HepG2 (cell line): ENCODE measurements around the gene TM9SF3. TPM values are rescaled to one million over a fixed set of nuclear protein-coding genes. Genes with fewer than 3 reads are reported as not detected.
A peak's percentile ranks its signal among the peaks of the same experiment; 100 is the strongest.

Experiments
- ATAC-seq: fragments of 200-7000 bp; cut with Tn5 transposase; 3 replicates; pipeline ENCODE4 v1.9.1; 2020; ENCODE audit warnings: mild to moderate bottlenecking, moderate library complexity
- BruUV-seq: library from RNA; stranded (reverse); fragments of 400-500 nt; replicated peaks from 2 replicates; lab custom pipeline; 2021; lab: Mats Ljungman, UMichigan
- CTCF ChIA-PET: fragments of 300-600 bp; formaldehyde crosslinking; extraction: SDS; loops from one replicate; lab custom pipeline; 2021; ENCODE audit warnings: low total read pairs, inconsistent platforms, low intra/inter-chr PET ratio; lab: Yijun Ruan, JAX
- POLR2A ChIA-PET: fragments of 350-600 bp; sonication (Branson Sonifier 250); formaldehyde crosslinking; loops from one replicate; lab custom pipeline; 2020; ENCODE audit warnings: antibody characterized with exemption, inconsistent platforms; lab: Yijun Ruan, JAX
- DNase-seq: peaks from one replicate; pipeline ENCODE4 v3.0.0-alpha.2; 2015; ENCODE audit warnings: low spot score
- FAIRE-seq: peaks from 3 replicates; lab custom pipeline; 2011; peaks lifted over from hg19 to GRCh38; lab: Jason Lieb, UNC
- H2AFZ ChIP-seq: one replicate; pipeline ENCODE4 v1.6.1; 2011; ENCODE audit warnings: low read length, inconsistent platforms
- H3K27ac ChIP-seq: fragments of 300-600 bp; 3 replicates; pipeline ENCODE4 v1.8.0; 2011; ENCODE audit warnings: mixed run types, mild to moderate bottlenecking, mixed read lengths, low read length, inconsistent platforms; ENCODE audit not compliant: insufficient read depth; ENCODE audit errors: extremely low read length
- H3K27me3 ChIP-seq, 2 experiments: fragments of 200-600 bp in 1 of 2; 2 replicates in 1 of 2; 3 replicates in 1 of 2; pipeline versions ENCODE4 v1.6.0 to v1.8.0; 2011; ENCODE audit warnings: low read length in 2 of 2, mild to moderate bottlenecking in 2 of 2, moderate library complexity in 2 of 2, inconsistent platforms in 1 of 2; ENCODE audit not compliant: insufficient read depth in 2 of 2, control insufficient read depth in 1 of 2
- H3K36me3 ChIP-seq, 2 experiments: fragments of 200-600 bp in 1 of 2; replicated peaks in 1 of 2; 2 replicates in 1 of 2; 3 replicates in 1 of 2; pipeline versions ENCODE4 v1.5.1 to v1.8.0; 2011; ENCODE audit warnings: low read length in 2 of 2, inconsistent platforms in 1 of 2; ENCODE audit not compliant: insufficient read depth in 2 of 2, control insufficient read depth in 1 of 2
- H3K4me1 ChIP-seq: 2 replicates; pipeline ENCODE4 v1.5.1; 2012; ENCODE audit warnings: low read length, inconsistent platforms; ENCODE audit not compliant: insufficient read depth
- H3K4me2 ChIP-seq: 2 replicates; pipeline ENCODE4 v1.6.0; 2011; ENCODE audit warnings: low read depth, low read length, inconsistent platforms
- H3K4me3 ChIP-seq, 3 experiments: fragments of 200-600 bp in 1 of 3; sonication (generic), shearing (Covaris generic) in 1 of 3; replicated peaks in 1 of 3; 2 replicates each; pipeline ENCODE4 v1.5.1; 2011 to 2016; ENCODE audit warnings: low read length in 3 of 3, inconsistent platforms in 2 of 3, low read depth in 2 of 3, mild to moderate bottlenecking in 2 of 3, control low read depth in 1 of 3, mixed read lengths in 1 of 3; ENCODE audit not compliant: insufficient read depth in 1 of 3
- H3K79me2 ChIP-seq: one replicate; pipeline ENCODE4 v1.6.1; 2011; ENCODE audit warnings: low read length, inconsistent platforms; ENCODE audit not compliant: insufficient read depth
- H3K9ac ChIP-seq: 2 replicates; pipeline ENCODE4 v1.6.0; 2011; ENCODE audit warnings: mild to moderate bottlenecking, low read depth, low read length, inconsistent platforms; ENCODE audit not compliant: insufficient read depth
- H3K9me3 ChIP-seq: 2 replicates; pipeline ENCODE4 v1.5.1; 2012; ENCODE audit warnings: mild to moderate bottlenecking, low read length
- H4K20me1 ChIP-seq: 2 replicates; pipeline ENCODE4 v1.6.0; 2011; ENCODE audit warnings: inconsistent platforms, mild to moderate bottlenecking, low read length, moderate library complexity; ENCODE audit not compliant: insufficient read depth
- ARNT ChIP-seq: fragments of 450-650 bp; IDR thresholded peaks from 2 replicates; pipeline ENCODE4 v1.6.1; 2017
- CCDC6 ChIP-seq: sonication (generic); formaldehyde crosslinking; IDR thresholded peaks from 2 replicates; pipeline ENCODE4 v1.8.1; 2022; ENCODE audit warnings: mild to moderate bottlenecking, missing genetic modification reagents, moderate library complexity
- EHMT2 ChIP-seq: fragments of 200-600 bp; sonication (generic); IDR thresholded peaks from 2 replicates; pipeline ENCODE4 v1.7.0; 2017; ENCODE audit warnings: antibody characterized with exemption, low read depth, low read length, borderline replicate concordance
- GABPA ChIP-seq, 2 experiments: IDR thresholded peaks; 2 replicates each; pipeline ENCODE4 v1.6.1; 2011 to 2016; ENCODE audit warnings: low read depth in 2 of 2, low read length in 1 of 2, missing biosample characterization in 1 of 2, missing genetic modification characterization in 1 of 2
- HOXA5 ChIP-seq: sonication (generic); formaldehyde crosslinking; IDR thresholded peaks from 2 replicates; pipeline ENCODE4 v1.4.0; 2020; ENCODE audit warnings: missing genetic modification reagents
- MATR3 ChIP-seq: sonication (generic); formaldehyde crosslinking; IDR thresholded peaks from 2 replicates; pipeline ENCODE4 v1.4.0; 2020; ENCODE audit warnings: missing genetic modification reagents
- MTERF4 ChIP-seq: sonication (generic); formaldehyde crosslinking; IDR thresholded peaks from 2 replicates; pipeline ENCODE4 v1.8.0; 2023; ENCODE audit warnings: mild to moderate bottlenecking, missing genetic modification reagents
- POLR2AphosphoS5 ChIP-seq: IDR thresholded peaks from 2 replicates; pipeline ENCODE4 v1.6.1; 2012; ENCODE audit warnings: low read depth, low read length
- TARDBP ChIP-seq: sonication (generic); formaldehyde crosslinking; IDR thresholded peaks from 2 replicates; pipeline ENCODE4 v1.8.0; 2022; ENCODE audit warnings: mild to moderate bottlenecking, missing genetic modification reagents
- UBTF ChIP-seq: sonication (generic); formaldehyde crosslinking; IDR thresholded peaks from 2 replicates; pipeline ENCODE4 v1.4.0; 2020; ENCODE audit warnings: mild to moderate bottlenecking, missing genetic modification reagents
- ZBTB49 ChIP-seq: sonication (generic); formaldehyde crosslinking; IDR thresholded peaks from 2 replicates; pipeline ENCODE4 v1.4.0; 2020; ENCODE audit warnings: missing genetic modification reagents, borderline replicate concordance
- ZFYVE20 ChIP-seq: sonication (generic); formaldehyde crosslinking; IDR thresholded peaks from 2 replicates; pipeline ENCODE4 v1.8.0; 2023; ENCODE audit warnings: low read depth, mild to moderate bottlenecking, moderate library complexity, missing genetic modification reagents, borderline replicate concordance
- ZNF253 ChIP-seq: sonication (generic); formaldehyde crosslinking; IDR thresholded peaks from 2 replicates; pipeline ENCODE4 v1.8.0; 2022; ENCODE audit warnings: mild to moderate bottlenecking, missing genetic modification reagents, borderline replicate concordance
- ZNF263 ChIP-seq: sonication (generic); formaldehyde crosslinking; IDR thresholded peaks from 2 replicates; pipeline ENCODE4 v1.4.0; 2020; ENCODE audit warnings: missing genetic modification reagents
- ZNF430 ChIP-seq: sonication (generic); formaldehyde crosslinking; IDR thresholded peaks from 2 replicates; pipeline ENCODE4 v1.9.0; 2021; ENCODE audit warnings: mild to moderate bottlenecking, missing genetic modification reagents
- ZNF629 ChIP-seq: sonication (generic); formaldehyde crosslinking; conservative IDR thresholded peaks from 2 replicates; pipeline ENCODE4 v1.5.0; 2020; ENCODE audit warnings: missing genetic modification reagents
- ZNF784 ChIP-seq: sonication (generic); formaldehyde crosslinking; IDR thresholded peaks from 2 replicates; pipeline ENCODE4 v1.5.1; 2020; ENCODE audit warnings: missing genetic modification reagents, mild to moderate bottlenecking, borderline replicate concordance
- WGBS: methylation state at CpG from one replicate; pipeline ENCODE4 v1.1.6; 2017; ENCODE audit warnings: low lambda C conversion rate; 5-methylcytosine and 5-hydroxymethylcytosine counted together
- in situ Hi-C: cut with HindIII; loops from 2 replicates; pipeline ENCODE4 v1.10.0; 2017; ENCODE audit warnings: low pct_unique_long_range_greater_than_20kb; ENCODE audit not compliant: extremely low pct_ligation_motif_present
- intact Hi-C: fragments of 100-400 bp; cut with micrococcal nuclease; formaldehyde crosslinking; loops from one replicate; pipeline ENCODE4 v1.10.0; 2022; ENCODE audit not compliant: unreplicated experiment
- polyA plus RNA-seq, 8 experiments: library from polyadenylated mRNA; depleted of rRNA in 3 of 8; stranded (reverse) in 7 of 8; unstranded in 1 of 8; fragments of >200 nt; fragmentation: Illumina TruSeq in 4 of 8; extraction: Trizol in 4 of 8; gene quantifications; 2 replicates each; pipeline versions ENCODE4 v1.2.1 to v1.2.3, GENCODE V29; 2011 to 2016; ENCODE audit warnings: low read depth in 4 of 8, missing spikeins in 1 of 8, mixed read lengths in 1 of 8; ENCODE audit not compliant: insufficient read depth in 1 of 8
- total RNA-seq, 5 experiments: library from RNA; depleted of rRNA; stranded (reverse); fragments of >200 nt; fragmentation: Illumina TruSeq; extraction: Trizol; gene quantifications; 2 replicates each; pipeline ENCODE4 v1.2.3, GENCODE V29; 2016; ENCODE audit warnings: low read depth in 1 of 5

Gene TM9SF3
- total and polyA plus RNA-seq, 2 of the 13 experiments (the other 11 are each of a cell fraction or from before 2014, with no cell fraction given): 43.8 to 120 TPM

- H3K4me1 ChIP-seq: peaks cover 34% of the 10 kb centered on the region
- peak overlapping the region; percentile 99 for H3K9ac ChIP-seq
- no peaks in the 10 kb centered on the region for H3K9me3 ChIP-seq
- no peaks in the 10 kb centered on the region; a peak in 1 of 5 replicates for H3K36me3 ChIP-seq
- FAIRE-seq (no peak), DNase-seq (peak; percentile 36), ATAC-seq (peak; percentile 26; the same call in 2 of the 3 replicates)
- ChIA-PET POLR2A (interaction anchor here (1.1 to 2.2 kb wide), 2 partner anchors 8 to 86 kb away, joined by 4 to 12 read pairs; no protein-coding TSS in a partner anchor), CTCF (no interaction called here)
- peak overlapping the region; percentile 99 for H3K27ac ChIP-seq
- 6% methylated on average over 4 of the region's 4 CpGs for WGBS
- no TSS peak for BruUV-seq
- H4K20me1 ChIP-seq: peaks cover 28% of the 10 kb centered on the region
- in situ Hi-C loops: no loop called here
- peak overlapping the region; percentile 90 for H3K4me2 ChIP-seq
- H2AFZ ChIP-seq: peak overlapping the region; percentile 79
- H3K27me3 ChIP-seq: no peaks in the 10 kb centered on the region; a peak in 1 of 5 replicates
- peak overlapping the region; percentile 97 for H3K4me3 ChIP-seq
- intact Hi-C loops: loop anchor here (2.0 kb wide), 1 partner anchor 25 kb away; no protein-coding TSS in a partner anchor
- peaks cover 35% of the 10 kb centered on the region for H3K79me2 ChIP-seq
- no peak for TF ChIP-seq UBTF
- TF ChIP-seq ZNF430: no peak
- no peak for TF ChIP-seq EHMT2
- TF ChIP-seq ZBTB49: no peak
- TF ChIP-seq ZFYVE20 (CRISPR knock-in tag): no peak
- no peak for TF ChIP-seq ARNT
- no peak for TF ChIP-seq ZNF784 (CRISPR knock-in tag)
- no peak for TF ChIP-seq ZNF263 (CRISPR knock-in tag)
- TF ChIP-seq HOXA5 (CRISPR knock-in tag): no peak
- TF ChIP-seq MATR3 (CRISPR knock-in tag): no peak
- TF ChIP-seq ZNF253 (CRISPR knock-in tag): no peak
- TF ChIP-seq ZNF629 (CRISPR knock-in tag): no peak
- no peak for TF ChIP-seq TARDBP (CRISPR knock-in tag)
- TF ChIP-seq GABPA (IDR thresholded peaks at IDR 0.05; ENCODE audit: low read depth, low read length): no peak
- TF ChIP-seq GABPA (CRISPR knock-in tag; IDR thresholded peaks at IDR 0.05; ENCODE audit: low read depth): peak; percentile 30; the same call in 1 of the 2 replicates
- no peak for TF ChIP-seq CCDC6
- TF ChIP-seq MTERF4: no peak
- peak; percentile 56 for TF ChIP-seq POLR2AphosphoS5
These were observed 1.3 kb upstream of the TM9SF3 start for GRCh38 chr10:96588060-96588554.
